Pulmonary artery endothelial cell (primary cell): ENCODE data around the gene METTL16. TPM values are rescaled to one million over a fixed set of nuclear protein-coding genes. Genes with fewer than 3 reads are reported as not detected.
"Not testable (repeated sequence)": the region's sequence is repeated elsewhere in the genome, so short reads cannot be mapped to it uniquely, and the experiment has no call there.

Experiments used
- DNase-seq: peaks from one replicate; pipeline ENCODE4 v3.0.0-alpha.2; 2011; ENCODE audit warnings: low read depth, low spot score
- total RNA-seq: library from RNA; depleted of rRNA; stranded (reverse); fragments of >200 nt; gene quantifications from 2 replicates; pipeline ENCODE4 v1.2.3, GENCODE V29; 2014

The METTL16 gene
- total RNA-seq, 1 donor from 2014 or later, result 12.7 TPM

GRCh38 chr17:2503627-2504026, 8.1 kb downstream of the METTL16 start:
- no peak for DNase-seq

- DNase-seq, result no peak
Observed at GRCh38 chr17:2502871-2503580, 8.7 kb downstream of the METTL16 start.

GRCh38 chr17:2500446-2500845, 11.2 kb downstream of the METTL16 start:
- no peak for DNase-seq

- not testable (repeated sequence) for DNase-seq
Observed at GRCh38 chr17:2489286-2489685, 22.4 kb downstream of the METTL16 start.

GRCh38 chr17:2487306-2487705, 24.4 kb downstream of the METTL16 start:
- DNase-seq, result no peak

DNA sequence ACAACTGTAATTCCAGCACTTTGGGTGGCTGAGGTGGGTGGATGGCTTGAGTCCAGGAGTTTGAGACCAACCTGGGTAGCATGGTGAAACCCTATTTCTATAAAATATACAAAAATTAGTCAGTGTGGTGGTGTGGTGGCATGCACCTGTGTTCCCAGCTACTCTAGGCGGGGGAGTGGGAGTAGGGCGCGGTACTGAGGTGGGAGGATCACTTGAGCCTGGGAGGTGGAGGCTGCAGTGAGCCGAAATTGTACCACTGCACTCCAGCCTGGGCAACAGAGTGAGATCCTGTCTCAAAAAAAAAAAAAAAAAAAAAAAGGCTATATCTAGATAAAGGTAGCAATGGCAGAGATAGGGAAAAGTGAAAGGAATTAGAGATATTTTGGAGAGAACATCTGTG, 25.0 kb downstream of the METTL16 start:
- not testable (repeated sequence) for DNase-seq

- no peak for DNase-seq
Observed at GRCh38 chr17:2485970-2486369, 25.7 kb downstream of the METTL16 start.

- DNase-seq, result no peak
Observed at GRCh38 chr17:2485543-2485942, 26.1 kb downstream of the METTL16 start.

- DNase-seq, result no peak
Observed at GRCh38 chr17:2484876-2485275, 26.8 kb downstream of the METTL16 start.

- no peak for DNase-seq
Observed at GRCh38 chr17:2483084-2483483, 28.6 kb downstream of the METTL16 start.

GRCh38 chr17:2482218-2482617, 29.5 kb downstream of the METTL16 start:
- DNase-seq, result no peak

DNA sequence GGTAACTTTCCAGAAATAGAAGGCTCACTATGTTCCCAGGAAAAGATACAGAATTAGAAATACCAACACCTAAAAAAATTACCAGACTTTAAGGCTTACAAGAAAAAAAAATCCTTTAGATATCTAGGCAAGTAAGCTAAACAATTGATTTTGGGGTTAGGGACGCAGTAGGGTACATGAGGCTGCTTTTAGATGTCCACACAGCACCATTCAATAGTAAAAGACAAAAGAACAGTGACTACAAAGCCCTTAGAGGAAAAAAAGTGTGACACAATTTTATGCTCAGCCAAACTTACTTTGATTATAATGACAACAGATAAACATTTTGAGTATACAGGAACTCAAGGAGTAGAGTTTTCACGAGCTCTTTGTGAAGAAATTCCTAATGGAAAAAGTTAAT, 29.9 kb downstream of the METTL16 start:
- no peak for DNase-seq

GRCh38 chr17:2478458-2478857, 33.2 kb downstream of the METTL16 start:
- no peak for DNase-seq

DNA sequence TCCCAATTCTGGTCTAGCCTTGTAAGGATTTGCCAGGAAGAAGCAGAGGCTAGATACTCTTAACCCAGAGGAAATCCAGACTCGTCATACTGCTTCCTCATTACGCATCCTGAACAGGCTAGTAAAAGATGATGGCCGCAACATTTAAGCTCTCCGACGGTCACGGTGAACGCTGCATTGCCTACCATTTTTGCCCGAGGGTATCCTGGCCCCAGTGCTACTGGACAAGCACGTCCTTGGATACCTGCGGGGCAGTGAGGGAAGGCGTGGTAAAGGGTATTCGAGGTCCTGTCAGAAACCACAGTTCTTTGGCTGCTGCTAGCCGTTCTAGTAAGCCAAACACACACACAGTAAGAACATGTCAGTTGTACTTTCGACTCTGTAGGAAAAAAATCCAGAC, 36.6 kb downstream of the METTL16 start:
- DNase-seq, result no peak

GRCh38 chr17:2474371-2474770, 37.3 kb downstream of the METTL16 start:
- no peak for DNase-seq

DNA sequence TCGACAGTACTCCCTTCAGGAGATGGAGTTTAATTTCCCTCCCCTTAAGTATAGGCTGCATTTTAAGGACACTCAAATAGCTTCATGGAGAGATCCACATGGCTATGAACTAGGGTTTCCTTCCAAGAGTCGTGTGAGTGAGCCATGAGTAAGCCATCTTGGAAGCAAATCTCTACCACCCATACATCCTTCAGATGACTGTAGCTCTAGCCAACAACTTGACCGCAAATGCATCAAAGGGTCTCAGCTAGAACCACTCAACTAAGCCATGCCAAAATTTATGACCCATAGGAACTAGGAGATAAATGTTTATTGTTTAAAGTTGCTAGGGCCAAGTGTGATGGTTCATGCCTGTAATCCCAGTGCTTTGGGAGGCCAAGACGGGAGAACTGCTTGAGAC, 43.4 kb downstream of the METTL16 start:
- no peak for DNase-seq

GRCh38 chr17:2466931-2467330, 44.8 kb downstream of the METTL16 start:
- DNase-seq, result no peak

GRCh38 chr17:2462481-2462880, 49.2 kb downstream of the METTL16 start:
- no peak for DNase-seq

DNA sequence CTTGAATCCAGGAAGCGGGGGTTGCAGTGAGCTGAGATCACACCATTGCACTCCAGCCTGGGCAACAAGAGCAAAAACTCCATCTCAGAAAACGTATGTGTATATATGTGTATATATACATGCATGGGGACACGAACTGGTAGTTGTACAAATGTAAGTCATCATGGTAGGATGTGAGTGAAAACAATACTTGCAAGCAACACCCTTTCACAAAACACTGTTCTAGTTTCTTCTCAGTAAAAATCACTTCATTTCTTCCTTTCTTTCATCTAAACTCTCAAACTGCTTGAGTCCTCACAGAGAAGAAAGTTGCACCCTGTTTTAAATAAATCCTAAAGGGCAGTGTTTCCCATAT, 51.8 kb downstream of the METTL16 start:
- no peak for DNase-seq

DNA sequence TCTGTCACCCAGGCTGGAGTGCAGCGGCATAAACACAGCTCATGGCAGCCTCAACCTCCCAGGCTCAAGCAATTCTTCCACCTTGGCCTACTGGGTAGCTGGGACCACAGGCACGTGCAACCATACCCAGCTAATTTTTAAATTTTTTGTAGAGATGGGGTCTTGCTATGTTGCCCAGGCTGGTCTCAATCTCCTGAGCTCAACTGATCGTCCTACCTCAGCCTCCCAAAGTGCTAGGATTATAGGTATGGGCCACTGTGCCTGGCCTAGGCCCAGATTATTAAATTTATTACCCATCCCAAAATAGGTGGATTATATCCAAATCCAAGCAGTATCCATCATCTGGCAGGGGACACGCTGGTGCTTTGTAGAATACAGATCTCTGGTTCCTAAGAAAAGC, 53.8 kb downstream of the METTL16 start:
- DNase-seq, result no peak

- DNase-seq, result no peak
Observed at GRCh38 chr17:2456475-2456874, 55.2 kb downstream of the METTL16 start.

DNA sequence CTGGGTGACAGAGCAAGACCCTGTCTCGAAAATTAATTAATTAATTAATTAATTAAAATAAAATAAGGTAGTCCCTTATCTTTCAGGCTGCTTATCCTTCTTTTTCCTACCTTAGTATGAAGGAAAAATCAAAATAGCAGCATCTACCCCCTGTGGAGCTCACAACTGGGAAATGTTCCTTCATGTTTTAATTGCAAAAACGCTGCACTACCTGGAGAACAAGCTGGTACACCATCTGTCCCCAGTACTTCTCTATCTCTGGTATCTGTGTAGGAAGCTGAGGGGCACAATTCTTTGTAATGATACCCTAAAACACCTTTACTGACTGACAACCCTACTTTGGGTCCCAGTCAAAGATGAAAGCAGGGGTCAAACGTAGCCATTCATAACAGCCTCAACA, 55.7 kb downstream of the METTL16 start:
- no peak for DNase-seq

GRCh38 chr17:2453866-2454265, 57.8 kb downstream of the METTL16 start:
- no peak for DNase-seq

DNA sequence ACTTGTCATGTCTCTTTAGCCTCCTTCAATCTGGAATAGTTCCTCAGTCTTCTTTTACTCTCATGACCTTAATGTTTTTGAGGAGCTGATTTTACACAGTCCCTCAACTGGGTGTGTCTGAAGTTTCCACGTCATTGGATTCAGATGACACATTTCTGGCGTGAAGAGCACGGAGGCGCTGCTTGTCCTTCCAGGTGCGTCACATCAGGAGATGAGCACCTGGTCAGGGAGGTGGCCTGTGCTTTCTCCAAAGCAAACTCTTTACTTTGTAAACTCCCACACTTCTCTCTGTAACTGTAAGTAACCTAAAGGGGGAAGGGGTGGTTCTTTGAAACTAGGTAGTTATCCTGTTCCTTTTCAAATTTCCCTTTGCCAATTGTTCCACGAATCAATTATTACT, 58.4 kb downstream of the METTL16 start:
- DNase-seq, result no peak
